Activated CD4-positive, alpha-beta T cell treated with anti-CD3 and anti-CD28 coated beads, Interleukin-2, amount 10 ng/mL, durations not matched to agents 7 days and 5 days (primary cell): Measurements from ENCODE around the gene LMBR1. TPM values are rescaled to one million over a fixed set of nuclear protein-coding genes. Genes with fewer than 3 reads are reported as not detected.
"Not testable (repeated sequence)": the region's sequence is repeated elsewhere in the genome, so short reads cannot be mapped to it uniquely, and the experiment has no call there.

ENCODE experiments used
- CTCF ChIA-PET: fragments of 350-600 bp; sonication (Branson Sonifier 250); formaldehyde crosslinking; loops from one replicate; lab custom pipeline; 2021; ENCODE audit warnings: antibody characterized with exemption; lab: Charles Lee
- POLR2A ChIA-PET: fragments of 350-600 bp; sonication (Branson Sonifier 250); formaldehyde crosslinking; loops from one replicate; lab custom pipeline; 2021; ENCODE audit warnings: antibody characterized with exemption; lab: Charles Lee
- DNase-seq: peaks from one replicate; pipeline ENCODE4 v3.0.0-alpha.2; 2020
- H3K27ac Mint-ChIP-seq: one replicate; pipeline ENCODE4 v1.8.0; 2021; ENCODE audit warnings: mild to moderate bottlenecking, moderate library complexity, mixed read lengths
- H3K27me3 Mint-ChIP-seq: one replicate; pipeline ENCODE4 v1.8.0; 2021; ENCODE audit warnings: mixed read lengths
- H3K36me3 Mint-ChIP-seq: one replicate; pipeline ENCODE4 v1.8.0; 2021; ENCODE audit warnings: low read depth, mixed read lengths
- H3K4me1 Mint-ChIP-seq: one replicate; pipeline ENCODE4 v1.8.0; 2021; ENCODE audit warnings: mixed read lengths
- H3K4me3 Mint-ChIP-seq: one replicate; pipeline ENCODE4 v1.8.0; 2021; ENCODE audit warnings: mild to moderate bottlenecking, moderate library complexity, mixed read lengths
- H3K9me3 Mint-ChIP-seq: one replicate; pipeline ENCODE4 v1.8.0; 2021; ENCODE audit warnings: mixed read lengths
- total RNA-seq, 2 experiments: library from RNA; stranded (reverse); gene quantifications; one replicate each; pipeline ENCODE4 v1.2.3, GENCODE V29; 2021

LMBR1 gene, protein sequence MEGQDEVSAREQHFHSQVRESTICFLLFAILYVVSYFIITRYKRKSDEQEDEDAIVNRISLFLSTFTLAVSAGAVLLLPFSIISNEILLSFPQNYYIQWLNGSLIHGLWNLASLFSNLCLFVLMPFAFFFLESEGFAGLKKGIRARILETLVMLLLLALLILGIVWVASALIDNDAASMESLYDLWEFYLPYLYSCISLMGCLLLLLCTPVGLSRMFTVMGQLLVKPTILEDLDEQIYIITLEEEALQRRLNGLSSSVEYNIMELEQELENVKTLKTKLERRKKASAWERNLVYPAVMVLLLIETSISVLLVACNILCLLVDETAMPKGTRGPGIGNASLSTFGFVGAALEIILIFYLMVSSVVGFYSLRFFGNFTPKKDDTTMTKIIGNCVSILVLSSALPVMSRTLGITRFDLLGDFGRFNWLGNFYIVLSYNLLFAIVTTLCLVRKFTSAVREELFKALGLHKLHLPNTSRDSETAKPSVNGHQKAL
- 10 to 100 TPM; 38.8 to 43.5 TPM for total RNA-seq

DNA sequence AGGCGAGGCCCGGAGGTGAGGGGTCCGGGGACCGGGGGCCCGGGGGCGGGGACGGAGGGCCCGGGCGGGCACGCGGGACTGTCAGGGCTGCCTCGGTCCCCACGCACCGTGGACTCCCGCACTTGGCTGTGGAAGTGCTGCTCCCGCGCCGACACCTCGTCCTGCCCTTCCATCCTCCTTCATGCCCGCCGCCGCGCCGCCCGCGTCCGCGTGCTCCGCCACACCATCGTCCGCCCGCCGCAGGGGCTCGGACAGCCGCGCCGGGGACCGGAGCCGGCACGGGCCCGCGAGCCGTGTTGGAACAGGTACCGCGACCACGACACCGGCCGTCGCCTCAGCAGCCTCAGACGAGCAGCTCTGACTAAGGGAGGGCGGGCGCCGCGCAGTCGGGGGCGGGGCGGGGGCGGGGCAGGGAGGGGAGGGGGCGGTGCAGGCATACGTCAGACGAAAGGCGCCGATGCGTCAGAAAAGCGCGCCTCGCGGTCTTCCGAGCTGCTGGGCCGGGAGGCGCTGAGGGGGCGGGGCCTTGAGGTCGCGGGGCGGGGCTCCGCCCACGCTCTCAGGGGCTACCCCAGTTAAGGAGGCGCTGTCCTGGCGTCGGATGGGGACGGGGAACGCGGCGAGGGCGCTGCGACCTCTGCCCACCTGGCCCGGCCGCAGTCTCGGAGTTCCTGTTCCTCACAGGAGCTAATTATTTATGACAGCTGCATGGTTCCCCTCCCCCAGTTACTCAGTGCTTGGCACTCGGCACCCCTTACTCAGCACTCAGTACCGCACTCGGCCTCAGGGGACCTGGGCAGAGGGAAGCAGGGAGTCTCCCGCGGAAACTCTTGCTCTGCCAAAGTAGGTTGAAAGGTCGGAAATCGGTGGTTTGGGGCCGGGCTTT, at the start of gene LMBR1:
Gene LMBR1 (minus strand): TSS at position 363 of the 886 bp plus-strand sequence. CDS start 190 bp downstream, at position 173.
- H3K9me3 Mint-ChIP-seq = peaks cover 5% of the 10 kb centered on the region
- peak; percentile 90 for DNase-seq
- H3K4me1 Mint-ChIP-seq = peaks cover 51% of the 10 kb centered on the region
- H3K36me3 Mint-ChIP-seq = peaks cover 7% of the 10 kb centered on the region
- peak within 1 kb of the TSS; percentile 88 for H3K4me3 Mint-ChIP-seq
- CTCF ChIA-PET = interaction anchor here (0.7 to 2.3 kb wide), 13 partner anchors 9 to 245 kb away, joined by 3 to 13 read pairs (median 5); partner anchors contain the start of genes NOM1 and UBE3C
- H3K27ac Mint-ChIP-seq = peak within 1 kb of the TSS; percentile 95
- H3K27me3 Mint-ChIP-seq = no peaks in the 10 kb centered on the region
- POLR2A ChIA-PET = interaction anchor here (0.6 to 1.0 kb wide), 2 partner anchors 30 to 993 kb away, joined by 3 read pairs; no protein-coding TSS in a partner anchor

DNA sequence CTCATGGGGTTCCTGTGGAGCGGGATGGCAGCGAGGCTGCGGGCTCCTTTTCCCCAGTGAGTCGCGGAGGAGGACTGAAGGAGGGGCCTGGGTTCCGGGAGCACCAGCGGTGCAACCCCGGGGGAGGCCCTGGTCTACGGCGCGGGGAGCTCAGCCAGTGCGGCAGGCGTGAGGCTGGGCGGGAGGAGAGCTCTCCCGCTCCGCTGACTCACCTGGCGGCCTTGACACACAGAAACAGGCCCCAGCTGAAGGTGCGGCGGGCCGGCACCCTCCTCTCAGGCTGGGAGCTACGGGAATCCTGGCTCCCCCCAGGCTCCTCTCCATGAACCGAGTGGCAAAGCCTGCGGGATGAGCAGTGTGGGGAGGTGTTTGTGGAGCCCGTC, 49.7 kb upstream of the LMBR1 start:
- peaks cover 6% of the 10 kb centered on the region for H3K4me1 Mint-ChIP-seq
- H3K4me3 Mint-ChIP-seq = no peak overlapping the region
- no peak for DNase-seq
- peaks cover 31% of the 10 kb centered on the region for H3K27me3 Mint-ChIP-seq
- H3K9me3 Mint-ChIP-seq = peaks cover 12% of the 10 kb centered on the region
- peaks cover 10% of the 10 kb centered on the region for H3K36me3 Mint-ChIP-seq
- H3K27ac Mint-ChIP-seq = no peak overlapping the region
- CTCF ChIA-PET = interaction anchor here (0.6 to 1.2 kb wide), 2 partner anchors 43 to 295 kb away, joined by 3 read pairs; no protein-coding TSS in a partner anchor
- POLR2A ChIA-PET = no interaction called here

DNA sequence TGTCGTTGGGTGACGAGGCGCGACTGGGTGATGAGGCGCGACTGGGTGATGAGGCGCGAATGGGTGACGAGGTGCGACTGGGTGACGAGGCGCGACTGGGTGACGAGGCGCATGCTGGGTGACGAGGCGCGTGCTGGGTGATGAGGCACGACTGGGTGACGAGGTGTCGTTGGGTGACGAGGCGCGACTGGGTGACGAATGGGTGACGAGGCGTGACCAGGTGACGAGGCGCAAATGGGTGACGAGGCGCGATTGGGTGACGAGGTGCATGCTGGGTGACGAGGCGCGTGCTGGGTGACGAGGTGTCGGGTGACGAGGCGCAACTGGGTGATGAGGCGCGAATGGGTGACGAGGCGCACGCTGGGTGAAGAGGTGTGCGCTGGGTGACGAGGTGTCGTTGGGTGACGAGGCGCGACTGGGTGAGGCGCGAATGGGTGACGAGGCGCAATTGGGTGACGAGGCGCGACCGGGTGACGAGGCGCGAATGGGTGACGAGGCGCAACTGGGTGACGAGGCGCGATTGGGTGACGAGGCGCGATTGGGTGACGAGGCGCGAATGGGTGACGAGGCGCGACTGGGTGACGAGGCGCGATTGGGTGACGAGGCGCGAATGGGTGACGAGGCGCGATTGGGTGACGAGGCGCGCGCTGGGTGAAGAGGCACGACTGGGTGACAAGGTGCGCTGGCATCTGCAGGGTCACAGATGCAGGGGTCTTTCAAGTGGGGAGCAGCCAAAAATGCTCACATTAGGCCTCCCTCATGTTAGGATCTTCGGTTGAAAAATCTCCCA, 48.6 kb upstream of the LMBR1 start:
- CTCF ChIA-PET = no interaction called here
- no peak for DNase-seq
- peaks cover 10% of the 10 kb centered on the region for H3K36me3 Mint-ChIP-seq

DNA sequence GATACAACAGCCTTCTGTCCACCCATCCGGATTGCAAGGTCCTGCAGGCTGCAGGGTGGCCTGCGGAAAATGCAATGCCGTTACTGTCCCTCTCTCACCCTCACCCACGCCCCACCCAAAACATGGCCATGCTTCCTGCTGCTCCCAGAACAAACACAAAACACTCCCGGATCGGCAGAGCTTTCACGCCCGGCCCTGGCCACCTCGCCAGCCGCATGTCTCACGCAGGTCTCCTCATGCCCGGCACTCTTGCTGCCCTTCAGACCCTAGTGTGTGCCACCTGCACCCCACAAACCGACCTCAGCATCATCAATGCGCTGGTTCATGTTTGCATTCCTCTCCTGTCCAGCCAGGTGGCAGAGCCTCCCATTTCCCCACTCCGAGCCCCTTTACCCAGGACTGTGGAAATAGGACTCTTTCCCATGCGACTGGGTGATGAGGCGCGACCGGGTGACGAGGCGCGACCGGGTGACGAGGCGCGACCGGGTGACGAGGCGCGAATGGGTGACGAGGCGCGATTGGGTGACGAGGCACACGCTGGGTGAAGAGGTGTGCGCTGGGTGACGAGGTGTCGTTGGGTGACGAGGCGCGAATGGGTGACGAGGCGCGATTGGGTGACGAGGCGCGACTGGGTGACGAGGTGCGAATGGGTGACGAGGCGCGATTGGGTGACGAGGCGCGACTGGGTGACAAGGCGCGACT, 47.6 kb upstream of the LMBR1 start:
- Mint-ChIP-seq H3K27me3 (peaks cover 18% of the 10 kb centered on the region), H3K4me3 (no peak overlapping the region), H3K4me1 (peaks cover 2% of the 10 kb centered on the region), H3K9me3 (peaks cover 12% of the 10 kb centered on the region), H3K36me3 (peaks cover 10% of the 10 kb centered on the region), H3K27ac (peak overlapping the region; percentile 19)
- CTCF ChIA-PET = no interaction called here
- POLR2A ChIA-PET = no interaction called here
- no peak for DNase-seq

More for the DNA sequence above, 48.6 kb upstream of the LMBR1 start:
- H3K4me1 Mint-ChIP-seq = peaks cover 2% of the 10 kb centered on the region
- H3K4me3 Mint-ChIP-seq = no peak overlapping the region
- H3K9me3 Mint-ChIP-seq = peaks cover 12% of the 10 kb centered on the region
- H3K27me3 Mint-ChIP-seq = peaks cover 22% of the 10 kb centered on the region
- POLR2A ChIA-PET = no interaction called here
- H3K27ac Mint-ChIP-seq = no peak overlapping the region

DNA sequence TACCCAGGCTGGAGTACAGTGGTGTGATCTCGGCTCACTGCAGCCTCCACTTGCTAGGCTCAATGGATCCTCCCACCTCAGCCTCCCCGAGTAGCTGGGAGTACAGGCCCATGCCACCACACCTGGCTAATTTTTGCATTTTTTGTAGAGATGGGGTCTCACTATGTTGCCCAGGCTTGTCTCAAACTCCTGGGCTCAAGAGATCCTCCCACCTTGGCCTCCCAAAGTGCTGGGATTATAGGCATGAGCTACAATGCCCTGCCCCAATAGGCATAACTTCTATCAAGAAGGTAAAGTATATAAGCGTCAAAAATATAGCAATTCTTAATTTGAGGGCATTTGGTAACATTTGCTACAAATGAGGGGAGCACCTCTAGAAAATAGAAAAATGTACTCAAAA, 43.8 kb upstream of the LMBR1 start:
- DNase-seq, H3K4me3 Mint-ChIP-seq, H3K27me3 Mint-ChIP-seq, POLR2A ChIA-PET, H3K4me1 Mint-ChIP-seq, H3K27ac Mint-ChIP-seq, H3K36me3 Mint-ChIP-seq: not testable (repeated sequence)
- CTCF ChIA-PET = interaction anchor here (1.1 kb wide), 1 partner anchor 13 kb away, joined by 8 read pairs; the partner anchor contains the start of gene NOM1
- H3K9me3 Mint-ChIP-seq = peaks cover 12% of the 10 kb centered on the region

DNA sequence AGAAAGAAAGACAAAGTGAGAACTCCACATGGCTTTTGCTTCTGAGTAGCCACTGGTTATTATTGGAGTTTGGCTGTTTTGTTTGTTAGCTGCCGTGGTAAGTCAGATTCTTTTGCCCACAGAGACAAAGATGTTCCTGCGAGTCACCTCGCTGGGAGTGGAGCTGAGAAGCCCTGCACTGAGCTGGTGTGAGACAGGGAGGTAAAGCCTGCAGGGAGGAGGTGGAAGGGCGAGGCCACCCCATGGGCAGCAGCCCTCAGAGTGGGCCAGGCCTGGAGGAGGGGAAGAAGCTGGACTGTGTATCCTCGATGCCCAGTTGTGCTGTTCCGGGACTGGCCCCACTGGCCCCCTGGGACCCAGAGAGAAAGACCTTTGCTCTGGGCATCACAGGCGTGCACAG, 42.3 kb upstream of the LMBR1 start:
- no peak overlapping the region for H3K4me3 Mint-ChIP-seq
- H3K27ac Mint-ChIP-seq = no peak overlapping the region
- no peaks in the 10 kb centered on the region for H3K9me3 Mint-ChIP-seq
- ChIA-PET POLR2A (no interaction called here), CTCF (interaction anchor here (0.6 to 1.3 kb wide), 3 partner anchors 15 to 256 kb away, joined by 3 to 6 read pairs (median 3); partner anchors contain the start of gene NOM1)
- no peaks in the 10 kb centered on the region for H3K36me3 Mint-ChIP-seq
- H3K4me1 Mint-ChIP-seq = peaks cover under 1% of the 10 kb centered on the region
- H3K27me3 Mint-ChIP-seq = peaks cover 8% of the 10 kb centered on the region
- DNase-seq = no peak

DNA sequence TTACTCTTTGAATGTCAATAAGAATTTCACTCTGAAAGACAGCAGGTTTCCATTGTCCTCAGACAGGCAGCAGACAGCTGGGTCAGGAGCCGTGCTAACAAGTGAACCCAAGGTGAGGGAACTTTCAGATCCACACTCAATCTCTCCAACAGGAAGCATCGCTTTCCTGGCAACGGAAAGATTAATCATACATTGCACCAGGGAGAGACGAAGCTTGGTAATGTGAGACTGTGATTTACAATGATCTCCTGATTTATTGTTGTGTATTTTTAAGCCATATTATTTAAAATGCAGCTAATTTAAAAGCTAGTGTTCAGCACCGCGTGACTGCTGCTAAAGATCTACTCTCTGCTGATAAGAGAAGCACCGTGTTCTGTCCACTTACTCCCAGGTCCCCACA, 39.0 kb upstream of the LMBR1 start:
- POLR2A ChIA-PET = no interaction called here

DNA sequence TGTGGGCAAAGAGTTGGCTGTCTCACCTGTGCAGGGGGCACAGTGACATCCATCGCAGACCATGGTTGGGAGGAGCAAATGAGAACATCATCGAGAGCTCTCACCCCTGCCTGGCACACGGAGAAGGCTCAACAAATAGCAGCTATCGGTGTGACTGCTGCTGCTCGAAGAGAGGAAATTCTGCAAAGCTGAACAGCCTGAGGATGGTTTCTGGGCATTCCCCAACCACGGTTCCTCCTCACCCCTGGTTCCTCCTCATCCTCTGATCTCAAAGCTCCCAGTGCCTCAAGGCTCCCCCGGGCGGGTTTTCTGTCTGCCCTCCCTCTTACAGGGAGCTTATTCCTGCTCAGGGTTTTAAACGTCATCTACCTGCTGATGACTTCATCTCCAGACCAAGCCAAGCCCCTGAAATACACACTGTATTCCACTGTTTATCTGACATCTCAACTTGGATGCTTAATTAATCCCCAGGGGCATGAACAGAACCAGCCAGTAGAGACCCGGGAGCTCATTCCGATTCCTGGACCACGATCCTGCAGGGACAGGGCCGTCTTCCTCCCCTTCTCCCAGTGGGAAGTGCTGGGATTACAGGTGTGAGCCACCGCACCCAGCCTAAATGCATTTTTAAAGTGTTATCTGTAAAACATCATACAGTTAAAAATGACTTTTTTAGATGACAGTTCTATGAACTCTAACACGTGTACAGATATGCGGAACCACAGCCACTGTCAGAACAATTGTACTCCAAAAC, 37.0 kb upstream of the LMBR1 start:
- no peak for DNase-seq
- no peaks in the 10 kb centered on the region for H3K36me3 Mint-ChIP-seq
- H3K27me3 Mint-ChIP-seq = peaks cover 47% of the 10 kb centered on the region
- ChIA-PET CTCF (interaction anchor here (0.6 to 4.3 kb wide), 4 partner anchors 10 to 120 kb away, joined by 3 to 17 read pairs (median 6); partner anchors contain the start of gene NOM1), POLR2A (no interaction called here)
- H3K4me3 Mint-ChIP-seq = no peak overlapping the region
- H3K4me1 Mint-ChIP-seq = peaks cover 17% of the 10 kb centered on the region
- no peaks in the 10 kb centered on the region for H3K9me3 Mint-ChIP-seq
- H3K27ac Mint-ChIP-seq = peak overlapping the region; percentile 58

More for the DNA sequence above, 39.0 kb upstream of the LMBR1 start:
- no peaks in the 10 kb centered on the region for H3K36me3 Mint-ChIP-seq
- CTCF ChIA-PET = interaction anchor here (0.6 to 4.3 kb wide), 3 partner anchors 12 to 255 kb away, joined by 4 to 17 read pairs (median 5); partner anchors contain the start of gene NOM1
- DNase-seq = no peak
- H3K27me3 Mint-ChIP-seq = peaks cover 37% of the 10 kb centered on the region
- no peak overlapping the region for H3K4me3 Mint-ChIP-seq
- H3K27ac Mint-ChIP-seq = no peak overlapping the region
- H3K4me1 Mint-ChIP-seq = peaks cover 17% of the 10 kb centered on the region
- no peaks in the 10 kb centered on the region for H3K9me3 Mint-ChIP-seq

DNA sequence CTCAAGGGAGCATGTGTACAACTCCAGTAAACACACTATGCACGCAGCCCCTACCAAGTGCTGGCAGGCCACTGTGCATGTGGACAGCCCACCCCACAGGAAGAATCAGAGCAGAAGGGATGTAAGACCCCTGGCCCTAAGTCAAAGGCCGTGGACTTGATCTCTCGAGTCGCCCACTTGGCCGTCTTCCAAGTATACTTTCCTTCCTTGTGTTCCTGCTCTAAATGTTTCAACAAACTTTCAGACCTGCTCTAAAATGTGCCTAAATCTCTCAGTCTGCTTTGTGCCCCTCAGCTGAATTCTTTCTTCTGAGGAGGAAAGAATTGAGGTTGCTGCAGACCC, 35.4 kb upstream of the LMBR1 start:
- POLR2A ChIA-PET = no interaction called here
- Mint-ChIP-seq H3K4me3 (no peak overlapping the region), H3K36me3 (no peaks in the 10 kb centered on the region), H3K4me1 (peaks cover 26% of the 10 kb centered on the region), H3K27ac (no peak overlapping the region), H3K27me3 (peaks cover 56% of the 10 kb centered on the region), H3K9me3 (no peaks in the 10 kb centered on the region)
- DNase-seq = no peak
- CTCF ChIA-PET = interaction anchor here (0.6 to 3.0 kb wide), 3 partner anchors 21 to 1061 kb away, joined by 3 to 21 read pairs (median 9); partner anchors contain the start of genes LMBR1 and NOM1

DNA sequence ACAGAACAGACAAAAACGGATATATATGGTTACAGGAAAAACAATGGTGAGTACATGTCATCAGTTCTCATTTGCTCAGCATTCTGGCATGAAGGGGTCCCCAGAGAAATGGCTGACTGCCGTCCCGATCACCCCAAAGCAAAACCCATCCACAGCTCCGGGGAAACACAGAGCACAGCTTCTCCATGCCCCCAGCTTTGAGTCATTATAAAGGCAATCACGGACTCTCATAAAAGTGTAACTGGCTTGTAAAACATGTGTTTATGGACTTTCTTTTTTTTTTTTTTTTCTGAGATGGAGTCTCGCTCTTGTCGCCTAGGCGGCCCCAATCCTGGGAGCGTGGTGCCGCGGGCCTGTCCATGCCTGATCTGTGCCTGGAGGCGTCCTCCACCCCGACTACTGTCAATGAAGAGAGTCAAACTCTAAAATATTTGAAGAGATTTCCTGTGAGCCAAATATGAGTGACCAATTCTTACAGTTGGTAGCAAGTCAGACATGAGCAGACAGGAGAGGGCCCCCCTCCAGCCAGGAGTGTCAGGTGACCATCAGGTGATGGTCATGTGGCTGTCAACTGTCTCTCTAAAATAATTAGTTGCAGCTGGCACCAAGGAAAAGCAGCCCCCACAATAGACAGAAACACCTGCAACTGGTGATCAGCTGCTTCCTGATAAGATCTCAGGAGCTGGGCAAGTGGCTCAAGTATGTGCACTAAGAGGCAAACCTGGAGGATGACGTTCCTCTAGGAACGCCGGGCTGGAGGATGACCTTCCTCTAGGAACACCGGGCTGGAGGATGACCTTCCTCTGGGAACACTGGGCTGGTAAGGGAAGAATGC, 34.8 kb upstream of the LMBR1 start:
- peaks cover 31% of the 10 kb centered on the region for H3K4me1 Mint-ChIP-seq
- H3K36me3 Mint-ChIP-seq = no peaks in the 10 kb centered on the region
- ChIA-PET POLR2A (no interaction called here), CTCF (interaction anchor here (1.3 to 3.0 kb wide), 3 partner anchors 22 to 34 kb away, joined by 5 to 21 read pairs (median 9); partner anchors contain the start of genes LMBR1 and NOM1)
- H3K27ac Mint-ChIP-seq = no peak overlapping the region
- H3K9me3 Mint-ChIP-seq = no peaks in the 10 kb centered on the region
- no peak overlapping the region for H3K4me3 Mint-ChIP-seq
- no peak for DNase-seq
- H3K27me3 Mint-ChIP-seq = peaks cover 59% of the 10 kb centered on the region
